Measurements from ENCODE around the gene LRRTM3.

Gene LRRTM3

DNA sequence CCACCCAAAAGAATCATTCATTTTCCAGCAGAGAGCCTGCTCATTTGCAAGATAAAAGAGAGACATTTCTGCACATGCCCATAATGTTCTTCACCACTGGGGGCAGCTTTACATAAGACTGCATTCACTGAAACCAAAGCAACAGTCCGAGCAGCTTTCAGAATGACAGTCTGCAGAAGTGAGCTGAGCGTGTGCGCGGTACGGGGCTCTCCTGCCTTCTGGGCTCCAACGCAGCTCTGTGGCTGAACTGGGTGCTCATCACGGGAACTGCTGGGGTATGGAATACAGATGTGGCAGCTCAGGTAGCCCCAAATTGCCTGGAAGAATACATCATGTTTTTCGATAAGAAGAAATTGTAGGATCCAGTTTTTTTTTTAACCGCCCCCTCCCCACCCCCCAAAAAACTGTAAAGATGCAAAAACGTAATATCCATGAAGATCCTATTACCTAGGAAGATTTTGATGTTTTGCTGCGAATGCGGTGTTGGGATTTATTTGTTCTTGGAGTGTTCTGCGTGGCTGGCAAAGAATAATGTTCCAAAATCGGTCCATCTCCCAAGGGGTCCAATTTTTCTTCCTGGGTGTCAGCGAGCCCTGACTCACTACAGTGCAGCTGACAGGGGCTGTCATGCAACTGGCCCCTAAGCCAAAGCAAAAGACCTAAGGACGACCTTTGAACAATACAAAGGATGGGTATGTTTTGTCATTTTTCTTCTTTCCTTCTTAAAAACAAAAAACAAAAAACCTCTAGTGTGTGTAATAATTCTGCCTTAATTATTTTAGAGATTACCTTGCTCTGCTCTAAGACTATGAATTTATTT lies at the start of gene LRRTM3:
LRRTM3 (plus strand) TSS at position 141 of the 820 bp plus-strand sequence.
- no peak within 1 kb of the TSS for H3K27ac ChIP-seq
- DNase-seq (ENCODE audit: low read depth, low spot score): peak; percentile 18

DNA sequence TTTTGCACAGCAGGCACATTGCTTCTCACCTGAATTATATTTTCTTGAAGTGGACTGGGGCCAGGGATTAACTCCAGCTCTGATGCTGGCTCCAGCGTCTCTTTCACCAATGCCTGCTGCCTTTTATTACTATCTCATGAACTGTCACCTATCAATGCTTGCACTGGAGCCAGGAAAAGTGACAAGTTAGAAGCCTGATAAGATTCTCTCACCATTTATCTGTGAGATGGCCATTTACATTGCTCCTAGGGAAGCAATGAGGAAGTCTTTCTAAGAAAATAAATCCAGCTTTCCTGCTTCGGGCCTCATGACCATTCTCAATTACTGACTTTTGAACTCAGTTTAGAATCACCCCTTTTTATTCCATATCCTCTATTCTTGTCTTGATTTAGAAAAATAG lies 48.5 kb upstream of the LRRTM3 start:
- no peak for DNase-seq (ENCODE audit: low read depth, low spot score)
- H3K27ac ChIP-seq: no peak overlapping the region

DNA sequence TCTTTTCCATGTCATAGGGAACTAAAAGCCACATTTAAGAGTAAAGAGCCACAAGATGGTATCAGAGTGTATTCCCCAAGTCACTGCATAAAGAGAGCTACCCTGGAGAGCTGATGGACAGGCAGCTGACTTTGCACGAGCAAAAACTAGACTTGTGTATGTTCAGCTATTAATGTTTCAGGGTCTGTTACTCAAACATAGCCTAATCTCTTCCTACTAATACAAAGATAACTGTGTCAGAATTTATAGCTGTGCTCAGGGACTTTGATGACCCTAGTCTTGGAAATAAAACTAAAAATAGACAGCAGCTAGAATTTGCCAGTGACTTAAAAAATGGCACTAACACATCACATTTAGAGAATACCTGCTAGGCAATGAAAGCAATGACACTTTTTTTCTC lies 45.5 kb upstream of the LRRTM3 start:
- no peak overlapping the region for H3K27ac ChIP-seq
- DNase-seq (ENCODE audit: low read depth, low spot score): no peak

DNA sequence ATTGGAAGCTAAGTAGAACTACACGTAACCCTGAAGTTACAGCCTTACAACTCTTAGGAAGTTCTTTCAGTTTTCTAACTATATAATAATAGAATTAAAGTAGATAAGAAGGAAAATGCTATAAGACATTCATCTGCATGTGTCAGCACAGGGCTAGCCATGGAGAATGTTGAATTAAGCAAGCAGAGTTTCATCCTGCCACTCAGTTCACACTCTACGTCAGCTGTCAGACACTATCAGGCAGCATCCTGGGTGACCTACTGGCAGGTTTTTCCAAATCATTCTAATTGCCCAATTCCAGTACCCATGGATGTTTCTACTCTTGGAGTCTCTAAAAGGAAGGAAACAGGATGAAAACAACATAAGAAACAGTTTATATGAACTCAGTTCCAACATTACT lies 45.0 kb upstream of the LRRTM3 start:
- DNase-seq (ENCODE audit: low read depth, low spot score): no peak
- no peak overlapping the region for H3K27ac ChIP-seq

DNA sequence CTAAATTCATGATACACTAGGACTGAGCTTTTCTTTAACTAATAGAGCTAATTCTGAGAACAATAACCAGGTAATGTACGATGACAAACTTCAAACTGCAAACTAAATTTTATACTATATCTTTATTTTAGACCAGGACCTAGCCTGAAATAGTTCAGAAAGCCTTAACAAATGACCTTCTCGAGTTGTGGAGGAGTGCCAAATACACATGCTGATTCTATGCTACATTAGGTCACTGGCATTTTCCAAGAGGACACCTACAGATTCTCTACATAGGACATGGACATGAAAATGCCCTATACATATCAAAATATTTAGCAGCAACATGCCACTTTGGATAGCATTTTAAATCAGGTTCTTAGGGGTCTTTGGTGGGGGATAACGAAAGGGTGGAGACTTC lies 44.0 kb upstream of the LRRTM3 start:
- DNase-seq (ENCODE audit: low read depth, low spot score): no peak
- H3K27ac ChIP-seq: no peak overlapping the region

DNA sequence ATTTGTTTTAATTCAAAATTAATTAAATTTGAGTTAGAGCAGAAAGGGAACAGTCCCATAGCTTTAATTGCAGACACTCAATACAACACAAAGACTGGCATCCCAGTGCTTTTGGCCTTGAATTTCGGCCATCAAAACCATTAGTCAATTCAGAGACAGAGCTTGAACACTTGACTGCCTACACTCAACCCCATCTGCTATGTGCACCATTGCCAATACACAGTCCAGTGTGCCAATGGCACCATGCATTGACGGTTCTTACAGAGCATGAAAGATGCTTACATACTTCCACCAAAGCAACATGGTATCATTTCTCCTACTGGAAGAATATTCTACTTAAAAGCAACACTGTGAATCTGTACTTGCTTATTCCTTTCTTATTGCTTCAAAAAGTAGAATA lies 43.6 kb upstream of the LRRTM3 start:
- H3K27ac ChIP-seq: no peak overlapping the region
- no peak for DNase-seq (ENCODE audit: low read depth, low spot score)

DNA sequence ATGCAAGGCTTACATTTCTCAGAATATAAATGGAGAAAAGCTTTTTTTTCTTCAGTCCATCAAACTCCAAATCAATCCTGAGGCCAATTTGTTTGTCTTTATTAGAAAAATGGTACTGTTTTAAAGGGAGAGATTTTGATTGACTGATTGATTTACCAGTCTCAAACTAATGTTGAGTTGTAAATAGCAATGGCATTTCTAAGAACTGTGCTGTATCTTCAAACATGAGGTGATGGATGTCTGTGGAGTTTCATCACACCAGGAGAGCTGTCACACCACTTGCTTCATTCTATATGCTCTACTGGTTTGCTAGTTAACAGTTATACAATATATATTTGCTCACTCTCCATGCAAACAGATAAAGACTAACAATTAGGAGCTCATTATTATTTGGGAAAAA lies 39.0 kb upstream of the LRRTM3 start:
- no peak for DNase-seq (ENCODE audit: low read depth, low spot score)
- no peak overlapping the region for H3K27ac ChIP-seq

DNA sequence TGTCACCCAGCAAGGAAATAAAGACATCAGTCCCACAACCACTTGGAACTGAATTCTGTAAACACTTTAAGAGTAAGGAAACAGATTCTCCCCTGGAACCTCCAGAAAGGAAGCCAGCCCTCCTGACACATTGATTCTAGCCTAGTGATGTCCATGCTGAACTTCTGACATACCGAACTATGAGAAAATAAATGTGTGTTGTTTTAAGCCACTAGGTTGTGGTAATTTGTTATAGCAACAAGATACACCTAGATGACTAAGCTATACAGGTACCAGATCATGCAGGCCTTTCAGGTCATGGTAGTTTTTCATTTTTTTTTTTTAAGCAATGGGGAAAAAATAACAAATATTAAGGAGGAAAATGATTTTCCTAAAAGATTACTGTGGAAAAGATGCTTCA lies 37.6 kb upstream of the LRRTM3 start:
- no peak for DNase-seq (ENCODE audit: low read depth, low spot score)

DNA sequence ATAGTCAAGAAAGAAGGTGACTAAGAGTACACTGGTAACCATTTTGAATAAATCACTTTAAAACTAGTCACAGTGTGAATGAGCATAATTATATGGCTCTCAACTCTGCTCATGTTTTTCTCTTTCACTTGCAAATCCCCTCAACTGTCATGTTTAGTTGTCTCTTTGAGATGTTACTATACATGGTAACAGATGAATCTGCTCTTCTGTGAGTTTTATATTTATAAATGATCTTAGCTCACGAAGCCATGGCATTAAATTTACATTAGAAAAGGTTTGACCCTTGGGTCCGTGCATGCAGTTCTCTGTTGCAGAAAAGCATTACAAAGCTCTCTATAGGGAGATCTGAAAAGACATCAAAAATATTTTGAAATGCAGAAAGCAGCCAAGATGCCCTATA lies 33.0 kb upstream of the LRRTM3 start:
- H3K27ac ChIP-seq: no peak overlapping the region
- no peak for DNase-seq (ENCODE audit: low read depth, low spot score)

More for the DNA sequence above, 37.6 kb upstream of the LRRTM3 start:
- H3K27ac ChIP-seq: no peak overlapping the region

DNA sequence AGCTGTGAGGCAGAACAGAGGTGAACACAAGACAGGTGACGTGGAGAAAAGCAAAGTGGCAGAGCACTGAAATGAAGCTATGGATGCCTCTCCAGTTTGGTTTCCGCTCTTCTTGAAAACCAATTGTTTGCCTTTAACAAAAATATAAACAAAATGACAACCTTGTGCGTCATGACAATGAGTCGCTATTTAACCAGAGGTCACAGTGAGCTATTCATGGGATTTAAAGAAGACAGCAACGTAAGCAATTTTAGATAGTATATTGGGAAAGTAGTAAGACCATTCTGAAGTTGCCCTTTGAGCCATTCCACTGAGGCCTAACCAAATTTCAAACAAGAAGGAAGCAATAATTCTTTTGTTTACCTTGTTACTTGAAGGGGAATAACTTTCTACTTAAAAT lies 15.2 kb upstream of the LRRTM3 start:
- no peak for DNase-seq (ENCODE audit: low read depth, low spot score)

DNA sequence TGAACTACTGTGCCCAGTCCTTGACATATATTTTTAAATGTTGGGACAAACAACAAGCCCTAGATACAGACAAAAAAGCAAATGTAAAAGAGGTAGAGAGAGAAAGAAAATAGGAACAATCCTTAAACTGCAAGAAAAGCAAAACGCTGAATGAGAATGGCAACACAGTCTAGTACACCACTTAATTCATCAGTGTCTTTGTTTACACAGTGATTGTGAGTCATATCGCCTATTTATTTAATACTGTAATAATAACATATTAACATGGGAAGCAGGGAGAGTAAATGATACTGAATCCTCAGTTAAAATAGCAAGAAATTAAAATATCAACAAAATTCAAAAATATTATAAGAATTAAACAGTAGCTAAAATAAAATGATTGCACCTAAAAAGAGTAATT lies 9.8 kb upstream of the LRRTM3 start:
- H3K27ac ChIP-seq: no peak overlapping the region
- DNase-seq (ENCODE audit: low read depth, low spot score): no peak

More for the DNA sequence above, 15.2 kb upstream of the LRRTM3 start:
- no peak overlapping the region for H3K27ac ChIP-seq

DNA sequence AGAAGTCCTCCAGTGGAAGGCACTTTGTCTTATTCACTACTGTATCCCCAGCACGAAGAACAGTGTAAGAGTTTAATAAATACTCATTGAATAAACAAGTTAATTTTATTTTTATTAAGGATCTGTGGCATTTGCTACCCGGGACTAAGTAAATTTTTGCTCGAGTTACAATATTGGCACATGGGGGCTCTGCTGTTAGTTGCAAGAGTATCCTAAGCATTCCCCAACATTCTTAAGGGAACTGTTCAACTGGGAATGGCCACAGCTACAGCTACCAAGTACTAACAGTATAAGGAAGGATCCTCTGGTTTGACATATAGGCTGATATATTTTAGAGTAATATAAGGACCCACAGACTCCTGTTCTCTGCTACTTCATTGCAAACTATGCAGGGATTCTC lies 8.7 kb upstream of the LRRTM3 start:
- H3K27ac ChIP-seq: no peak overlapping the region
- DNase-seq (ENCODE audit: low read depth, low spot score): no peak

DNA sequence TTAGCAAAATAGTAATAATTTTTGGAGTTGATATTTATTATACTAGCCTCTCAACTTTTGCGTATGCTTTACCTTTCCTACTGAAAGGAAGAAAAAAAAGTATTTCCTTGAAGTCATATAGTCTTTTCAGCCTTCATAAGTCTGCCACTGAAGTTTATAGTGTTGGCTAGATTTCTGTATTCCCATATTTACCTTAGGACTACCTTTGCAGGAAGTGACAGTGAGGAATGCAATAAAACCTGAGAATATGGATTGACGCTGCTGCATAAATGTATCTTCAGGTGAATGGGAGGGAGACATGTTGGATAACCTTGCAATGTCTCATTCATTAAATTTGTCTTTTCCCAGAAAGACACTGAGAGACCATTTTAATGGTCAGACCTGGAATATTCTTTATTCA lies 6.6 kb upstream of the LRRTM3 start:
- no peak for DNase-seq (ENCODE audit: low read depth, low spot score)
- no peak overlapping the region for H3K27ac ChIP-seq

DNA sequence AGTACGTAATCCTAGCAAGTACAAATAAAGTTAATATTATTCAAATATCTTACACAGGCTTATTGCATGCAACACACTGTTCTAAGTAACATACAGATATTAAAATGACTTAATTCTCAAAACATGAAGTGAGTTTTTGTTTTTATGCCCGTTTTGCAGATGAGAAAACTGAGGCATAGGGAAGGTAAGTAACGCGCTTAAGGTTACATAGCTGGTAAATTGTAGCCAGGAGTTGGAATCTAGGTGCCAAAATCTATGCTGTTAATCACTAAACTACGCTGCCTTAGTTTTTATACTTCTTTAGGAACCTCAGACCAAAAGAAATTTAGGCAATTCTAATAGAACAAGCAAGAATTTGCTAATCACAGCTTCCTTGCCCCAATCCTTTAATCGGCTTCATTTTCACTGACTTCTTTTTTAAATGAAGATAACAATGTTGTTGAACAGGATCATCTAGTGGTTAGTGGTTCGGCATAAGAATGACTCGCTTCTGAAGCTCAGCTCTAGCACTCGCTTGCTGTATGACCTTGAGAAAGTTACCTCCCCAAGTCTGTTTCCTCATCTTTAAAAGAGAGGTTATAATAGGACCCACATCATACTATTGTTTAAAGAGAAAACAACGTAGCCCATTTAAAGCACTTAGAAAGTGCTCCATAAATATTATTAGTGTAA lies 1.0 kb upstream of the LRRTM3 start:
- no peak for DNase-seq (ENCODE audit: low read depth, low spot score)
- H3K27ac ChIP-seq: no peak overlapping the region

DNA sequence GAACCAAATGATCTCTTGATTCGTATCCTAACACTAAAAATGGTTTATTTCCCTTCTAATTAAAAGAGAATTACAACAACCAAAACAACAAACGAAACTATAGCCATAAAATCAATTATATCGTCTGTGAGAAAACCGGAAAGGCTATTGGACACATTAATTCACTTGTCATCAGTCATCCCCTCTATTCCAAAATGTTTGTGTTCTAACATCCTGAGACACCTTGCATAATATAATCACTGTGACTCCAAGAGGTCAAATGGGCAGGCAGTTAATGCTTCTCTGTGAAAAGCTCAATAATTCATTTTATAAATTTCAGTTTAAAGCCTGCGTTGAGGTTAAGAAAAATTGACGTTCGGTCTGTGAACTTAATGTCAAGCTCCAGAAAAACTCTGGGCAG lies 463 bp upstream of the LRRTM3 start:
- no peak overlapping the region for H3K27ac ChIP-seq
- DNase-seq (ENCODE audit: low read depth, low spot score): no peak

DNA sequence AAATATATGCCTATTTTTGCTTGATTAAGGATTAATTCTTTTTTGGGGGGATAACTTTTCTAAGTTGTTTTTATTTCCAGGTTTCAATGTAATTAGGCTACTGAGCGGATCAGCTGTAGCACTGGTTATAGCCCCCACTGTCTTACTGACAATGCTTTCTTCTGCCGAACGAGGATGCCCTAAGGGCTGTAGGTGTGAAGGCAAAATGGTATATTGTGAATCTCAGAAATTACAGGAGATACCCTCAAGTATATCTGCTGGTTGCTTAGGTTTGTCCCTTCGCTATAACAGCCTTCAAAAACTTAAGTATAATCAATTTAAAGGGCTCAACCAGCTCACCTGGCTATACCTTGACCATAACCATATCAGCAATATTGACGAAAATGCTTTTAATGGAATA lies 1.0 kb downstream of the LRRTM3 start:
- H3K27ac ChIP-seq: no peak overlapping the region
- DNase-seq (ENCODE audit: low read depth, low spot score): no peak

DNA sequence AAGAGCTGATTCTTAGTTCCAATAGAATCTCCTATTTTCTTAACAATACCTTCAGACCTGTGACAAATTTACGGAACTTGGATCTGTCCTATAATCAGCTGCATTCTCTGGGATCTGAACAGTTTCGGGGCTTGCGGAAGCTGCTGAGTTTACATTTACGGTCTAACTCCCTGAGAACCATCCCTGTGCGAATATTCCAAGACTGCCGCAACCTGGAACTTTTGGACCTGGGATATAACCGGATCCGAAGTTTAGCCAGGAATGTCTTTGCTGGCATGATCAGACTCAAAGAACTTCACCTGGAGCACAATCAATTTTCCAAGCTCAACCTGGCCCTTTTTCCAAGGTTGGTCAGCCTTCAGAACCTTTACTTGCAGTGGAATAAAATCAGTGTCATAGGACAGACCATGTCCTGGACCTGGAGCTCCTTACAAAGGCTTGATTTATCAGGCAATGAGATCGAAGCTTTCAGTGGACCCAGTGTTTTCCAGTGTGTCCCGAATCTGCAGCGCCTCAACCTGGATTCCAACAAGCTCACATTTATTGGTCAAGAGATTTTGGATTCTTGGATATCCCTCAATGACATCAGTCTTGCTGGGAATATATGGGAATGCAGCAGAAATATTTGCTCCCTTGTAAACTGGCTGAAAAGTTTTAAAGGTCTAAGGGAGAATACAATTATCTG lies 1.6 kb downstream of the LRRTM3 start:
- no peak overlapping the region for H3K27ac ChIP-seq
- DNase-seq (ENCODE audit: low read depth, low spot score): no peak

DNA sequence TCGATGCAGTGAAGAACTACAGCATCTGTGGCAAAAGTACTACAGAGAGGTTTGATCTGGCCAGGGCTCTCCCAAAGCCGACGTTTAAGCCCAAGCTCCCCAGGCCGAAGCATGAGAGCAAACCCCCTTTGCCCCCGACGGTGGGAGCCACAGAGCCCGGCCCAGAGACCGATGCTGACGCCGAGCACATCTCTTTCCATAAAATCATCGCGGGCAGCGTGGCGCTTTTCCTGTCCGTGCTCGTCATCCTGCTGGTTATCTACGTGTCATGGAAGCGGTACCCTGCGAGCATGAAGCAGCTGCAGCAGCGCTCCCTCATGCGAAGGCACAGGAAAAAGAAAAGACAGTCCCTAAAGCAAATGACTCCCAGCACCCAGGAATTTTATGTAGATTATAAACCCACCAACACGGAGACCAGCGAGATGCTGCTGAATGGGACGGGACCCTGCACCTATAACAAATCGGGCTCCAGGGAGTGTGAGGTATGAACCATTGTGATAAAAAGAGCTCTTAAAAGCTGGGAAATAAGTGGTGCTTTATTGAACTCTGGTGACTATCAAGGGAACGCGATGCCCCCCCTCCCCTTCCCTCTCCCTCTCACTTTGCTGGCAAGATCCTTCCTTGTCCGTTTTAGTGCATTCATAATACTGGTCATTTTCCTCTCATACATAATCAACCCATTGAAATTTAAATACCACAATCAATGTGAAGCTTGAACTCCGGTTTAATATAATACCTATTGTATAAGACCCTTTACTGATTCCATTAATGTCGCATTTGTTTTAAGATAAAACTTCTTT lies 2.3 kb downstream of the LRRTM3 start:
- H3K27ac ChIP-seq: no peak overlapping the region
- no peak for DNase-seq (ENCODE audit: low read depth, low spot score)

DNA sequence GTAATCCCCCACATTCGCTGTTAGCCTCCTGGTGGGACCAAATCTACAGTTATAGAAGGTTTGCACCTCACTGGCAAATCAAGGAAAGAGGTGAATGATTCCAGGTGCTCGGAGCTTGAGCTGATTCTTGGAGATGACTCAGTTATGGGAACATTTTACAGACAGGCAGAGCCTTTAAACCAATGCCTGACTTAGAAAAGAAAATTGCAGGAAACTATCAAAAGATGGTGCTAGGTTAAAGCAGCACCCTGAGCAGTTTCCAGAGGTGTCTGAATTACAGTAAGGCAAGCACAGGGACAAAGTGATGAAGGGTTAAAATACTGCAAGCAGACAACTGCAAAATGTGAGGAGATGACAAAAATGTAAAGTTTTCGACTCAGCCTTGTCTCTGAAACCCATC lies 2.9 kb downstream of the LRRTM3 start:
- no peak overlapping the region for H3K27ac ChIP-seq

DNA sequence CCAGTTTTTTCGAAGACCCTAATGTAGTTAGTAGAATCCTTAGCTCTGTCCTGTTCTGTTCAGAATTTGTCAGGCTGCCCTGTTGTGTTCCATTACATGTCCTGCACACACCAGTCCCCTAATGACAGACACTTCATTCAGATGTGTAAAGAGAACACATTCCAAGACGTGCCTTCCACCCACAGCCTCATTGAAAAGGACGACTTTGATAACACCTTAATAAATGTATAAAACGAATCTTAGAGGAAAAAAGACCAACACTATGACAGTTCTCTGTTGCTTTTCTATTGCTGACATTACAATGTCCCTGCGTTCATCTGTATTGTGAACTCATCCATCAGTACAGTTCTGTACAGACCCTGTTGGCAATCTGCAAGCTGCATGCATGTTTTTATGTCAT lies 3.5 kb downstream of the LRRTM3 start:
- no peak overlapping the region for H3K27ac ChIP-seq
- no peak for DNase-seq (ENCODE audit: low read depth, low spot score)

More for the DNA sequence above, 2.9 kb downstream of the LRRTM3 start:
- no peak for DNase-seq (ENCODE audit: low read depth, low spot score)
